Loucy (cell line): Measurements from ENCODE around the gene SLC25A21.

Source experiments
- EZH2phosphoT487 ChIP-seq: fragments of 200-600 bp; IDR thresholded peaks from 2 replicates; pipeline ENCODE4 v1.6.1; 2018; ENCODE audit warnings: antibody characterized with exemption, mild to moderate bottlenecking, moderate library complexity, borderline replicate concordance
- TF ChIP-seq, protein P1 (sequence below): fragments of 200-600 bp; sonication (generic); conservative IDR thresholded peaks from 2 replicates; pipeline ENCODE4 v1.5.1; 2014; ENCODE audit warnings: mild to moderate bottlenecking, antibody characterized with exemption, low read length

- TF ChIP-seq, protein P1, sequence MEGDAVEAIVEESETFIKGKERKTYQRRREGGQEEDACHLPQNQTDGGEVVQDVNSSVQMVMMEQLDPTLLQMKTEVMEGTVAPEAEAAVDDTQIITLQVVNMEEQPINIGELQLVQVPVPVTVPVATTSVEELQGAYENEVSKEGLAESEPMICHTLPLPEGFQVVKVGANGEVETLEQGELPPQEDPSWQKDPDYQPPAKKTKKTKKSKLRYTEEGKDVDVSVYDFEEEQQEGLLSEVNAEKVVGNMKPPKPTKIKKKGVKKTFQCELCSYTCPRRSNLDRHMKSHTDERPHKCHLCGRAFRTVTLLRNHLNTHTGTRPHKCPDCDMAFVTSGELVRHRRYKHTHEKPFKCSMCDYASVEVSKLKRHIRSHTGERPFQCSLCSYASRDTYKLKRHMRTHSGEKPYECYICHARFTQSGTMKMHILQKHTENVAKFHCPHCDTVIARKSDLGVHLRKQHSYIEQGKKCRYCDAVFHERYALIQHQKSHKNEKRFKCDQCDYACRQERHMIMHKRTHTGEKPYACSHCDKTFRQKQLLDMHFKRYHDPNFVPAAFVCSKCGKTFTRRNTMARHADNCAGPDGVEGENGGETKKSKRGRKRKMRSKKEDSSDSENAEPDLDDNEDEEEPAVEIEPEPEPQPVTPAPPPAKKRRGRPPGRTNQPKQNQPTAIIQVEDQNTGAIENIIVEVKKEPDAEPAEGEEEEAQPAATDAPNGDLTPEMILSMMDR, result no peak
- no peak for TF ChIP-seq EZH2phosphoT487
Measured at GRCh38 chr14:36835128-36835527, 337.3 kb downstream of the SLC25A21 start.
